H1 (cell line): ENCODE data around the gene MPND. TPM values are rescaled to one million over a fixed set of nuclear protein-coding genes. Genes with fewer than 3 reads are reported as not detected.

Source experiments
- CTCF ChIA-PET: fragments of 300-600 bp; sonication (Branson Sonifier 250); formaldehyde crosslinking; loops from one replicate; lab custom pipeline; 2021; ENCODE audit not compliant: partially characterized antibody; lab: Charles Lee
- POLR2A ChIA-PET: fragments of 300-600 bp; sonication (Branson Sonifier 250); formaldehyde crosslinking; loops from one replicate; lab custom pipeline; 2021; ENCODE audit warnings: inconsistent platforms; ENCODE audit not compliant: partially characterized antibody; lab: Charles Lee
- DNase-seq, 2 experiments: peaks; one replicate each; pipeline versions ENCODE4 v3.0.0 to v3.0.0-alpha.2; 2010 to 2022; ENCODE audit warnings: low spot score in 2 of 2, low read depth in 1 of 2, mixed read lengths in 1 of 2
- FAIRE-seq: peaks from 2 replicates; lab custom pipeline; 2011; peaks lifted over from hg19 to GRCh38; lab: Jason Lieb, UNC
- H2AFZ ChIP-seq: 2 replicates; pipeline ENCODE4 v1.8.1; 2012; ENCODE audit warnings: low read length, inconsistent platforms
- H2AK5ac ChIP-seq: 2 replicates; pipeline ENCODE4 v1.6.1; 2013; ENCODE audit warnings: low read depth, low read length
- H2BK120ac ChIP-seq: replicated peaks from 2 replicates; pipeline ENCODE3; 2013; ENCODE audit warnings: low read depth, low read length, inconsistent platforms
- H2BK12ac ChIP-seq: 2 replicates; pipeline ENCODE4 v1.6.1; 2013; ENCODE audit warnings: low read depth, low read length
- H2BK15ac ChIP-seq: 2 replicates; pipeline ENCODE4 v1.6.1; 2013; ENCODE audit warnings: low read length
- H2BK20ac ChIP-seq: 2 replicates; pipeline ENCODE4 v1.6.1; 2013; ENCODE audit warnings: low read length
- H2BK5ac ChIP-seq: 2 replicates; pipeline ENCODE4 v1.6.1; 2013; ENCODE audit warnings: low read depth, low read length
- H3K14ac ChIP-seq: 2 replicates; pipeline ENCODE4 v1.6.1; 2013; ENCODE audit warnings: inconsistent platforms; ENCODE audit not compliant: insufficient read length
- H3K18ac ChIP-seq: 2 replicates; pipeline ENCODE4 v1.6.1; 2013; ENCODE audit warnings: low read length; ENCODE audit errors: extremely low read depth
- H3K23ac ChIP-seq: 2 replicates; pipeline ENCODE4 v1.6.1; 2013; ENCODE audit warnings: inconsistent platforms; ENCODE audit not compliant: insufficient read length
- H3K23me2 ChIP-seq: 2 replicates; pipeline ENCODE4 v1.6.1; 2013; ENCODE audit warnings: low read depth, low read length
- H3K27ac ChIP-seq: 2 replicates; pipeline ENCODE4 v1.6.1; 2011; ENCODE audit warnings: low read depth, low read length, inconsistent platforms
- H3K27me3 ChIP-seq, 4 experiments: replicated peaks in 1 of 4; 1 replicate in 1 of 4; 2 replicates in 3 of 4; pipeline versions ENCODE4 v1.6.1 to v1.8.1; 2011 to 2013; ENCODE audit warnings: low read length in 3 of 4, mild to moderate bottlenecking in 3 of 4, inconsistent platforms in 2 of 4, mixed read lengths in 2 of 4, moderate library complexity in 1 of 4; ENCODE audit not compliant: control insufficient read depth in 3 of 4, insufficient read depth in 3 of 4; ENCODE audit errors: extremely low read depth in 1 of 4
- H3K36me3 ChIP-seq, 4 experiments: 2 replicates each; pipeline versions ENCODE4 v1.6.1 to v1.8.1; 2011 to 2013; ENCODE audit warnings: mild to moderate bottlenecking in 4 of 4, low read length in 3 of 4, moderate library complexity in 2 of 4, control low read depth in 1 of 4, inconsistent platforms in 1 of 4; ENCODE audit not compliant: insufficient read depth in 4 of 4, control insufficient read depth in 2 of 4
- H3K4ac ChIP-seq: replicated peaks from 2 replicates; pipeline ENCODE3; 2013; ENCODE audit warnings: low read length, low read depth, mixed read lengths, inconsistent platforms; ENCODE audit not compliant: insufficient read length
- H3K4me1 ChIP-seq, 4 experiments: replicated peaks in 1 of 4; 1 replicate in 1 of 4; 2 replicates in 3 of 4; pipeline versions ENCODE4 v1.6.1 to v1.8.1; 2011 to 2013; ENCODE audit warnings: low read length in 3 of 4, inconsistent platforms in 2 of 4, mixed read lengths in 1 of 4; ENCODE audit not compliant: insufficient read depth in 4 of 4, control insufficient read depth in 3 of 4
- H3K4me2 ChIP-seq, 2 experiments: 2 replicates each; pipeline versions ENCODE4 v1.6.1 to v1.8.1; 2011 to 2013; ENCODE audit warnings: low read depth in 2 of 2, low read length in 2 of 2, control low read depth in 1 of 2, inconsistent platforms in 1 of 2, mild to moderate bottlenecking in 1 of 2; ENCODE audit not compliant: insufficient read depth in 1 of 2
- H3K4me3 ChIP-seq, 4 experiments: fragments of 200-600, 300-600 bp in 1 of 4; sonication (generic), shearing (Covaris generic), sonication (Bioruptor Twin) in 1 of 4; 2 replicates each; pipeline versions ENCODE4 v1.5.1 to v1.8.1; 2011 to 2016; ENCODE audit warnings: low read length in 4 of 4, low read depth in 3 of 4, control low read depth in 2 of 4, inconsistent platforms in 2 of 4, mild to moderate bottlenecking in 2 of 4, mixed read lengths in 1 of 4, moderate library complexity in 1 of 4; ENCODE audit not compliant: insufficient read depth in 2 of 4; ENCODE audit errors: extremely low read depth in 1 of 4
- H3K56ac ChIP-seq: replicated peaks from 2 replicates; pipeline ENCODE3; 2013; ENCODE audit warnings: low read depth, mild to moderate bottlenecking, mixed read lengths, low read length, inconsistent platforms; ENCODE audit not compliant: insufficient read length
- H3K79me1 ChIP-seq: 2 replicates; pipeline ENCODE4 v1.6.1; 2013; ENCODE audit warnings: low read depth, low read length, control low read depth
- H3K79me2 ChIP-seq, 2 experiments: 2 replicates each; pipeline versions ENCODE4 v1.6.1 to v1.8.1; 2012 to 2013; ENCODE audit warnings: low read length in 2 of 2, mild to moderate bottlenecking in 2 of 2, inconsistent platforms in 1 of 2; ENCODE audit not compliant: insufficient read depth in 2 of 2, control insufficient read depth in 1 of 2
- H3K9ac ChIP-seq, 4 experiments: replicated peaks in 1 of 4; 1 replicate in 1 of 4; 2 replicates in 3 of 4; pipeline versions ENCODE4 v1.6.1 to v1.8.1; 2011 to 2013; ENCODE audit warnings: low read depth in 3 of 4, low read length in 3 of 4, control low read depth in 2 of 4, mild to moderate bottlenecking in 2 of 4, moderate library complexity in 2 of 4, inconsistent platforms in 1 of 4; ENCODE audit errors: extremely low read depth in 1 of 4
- H3K9me3 ChIP-seq, 2 experiments: 2 replicates each; pipeline versions ENCODE4 v1.6.1 to v1.8.1; 2012 to 2013; ENCODE audit warnings: mild to moderate bottlenecking in 2 of 2, moderate library complexity in 2 of 2, control low read depth in 1 of 2, inconsistent platforms in 1 of 2, low read depth in 1 of 2, low read length in 1 of 2, mixed read lengths in 1 of 2; ENCODE audit not compliant: insufficient read depth in 2 of 2
- H4K20me1 ChIP-seq, 2 experiments: replicated peaks in 1 of 2; 2 replicates each; pipeline versions ENCODE3 to v1.8.1; 2011 to 2013; ENCODE audit warnings: inconsistent platforms in 2 of 2, low read length in 2 of 2, mild to moderate bottlenecking in 1 of 2; ENCODE audit not compliant: insufficient read depth in 2 of 2, control insufficient read depth in 1 of 2
- H4K5ac ChIP-seq: 2 replicates; pipeline ENCODE4 v1.6.1; 2013; ENCODE audit warnings: low read length, low read depth, mixed read lengths, inconsistent platforms; ENCODE audit not compliant: insufficient read length
- H4K8ac ChIP-seq: 2 replicates; pipeline ENCODE4 v1.8.0; 2013; ENCODE audit warnings: mild to moderate bottlenecking, moderate library complexity, low read length, inconsistent platforms; ENCODE audit not compliant: insufficient read depth; ENCODE audit errors: extremely low read depth
- H4K91ac ChIP-seq: replicated peaks from 2 replicates; pipeline ENCODE3; 2013; ENCODE audit warnings: low read length, mixed read lengths, inconsistent platforms; ENCODE audit not compliant: insufficient read length
- CEBPB ChIP-seq: IDR thresholded peaks from 2 replicates; pipeline ENCODE4 v1.6.1; 2012; ENCODE audit warnings: low read depth, low read length
- EGR1 ChIP-seq: IDR thresholded peaks from 2 replicates; pipeline ENCODE4 v1.6.1; 2011; ENCODE audit warnings: low read depth, low read length, borderline replicate concordance
- EZH2 ChIP-seq: fragments of 200-600 bp; sonication (generic); IDR thresholded peaks from 2 replicates; pipeline ENCODE4 v1.7.1; 2012; ENCODE audit warnings: low read depth, mild to moderate bottlenecking, moderate library complexity, low read length, inconsistent platforms; ENCODE audit not compliant: severe bottlenecking
- FOSL1 ChIP-seq: IDR thresholded peaks from 2 replicates; pipeline ENCODE4 v1.6.1; 2011; ENCODE audit warnings: mild to moderate bottlenecking, low read depth, low read length, moderate library complexity; ENCODE audit not compliant: insufficient read depth
- GTF2F1 ChIP-seq: IDR thresholded peaks from 2 replicates; pipeline ENCODE4 v1.6.1; 2012; ENCODE audit warnings: low read depth, low read length, improper control_type of control experiment, borderline replicate concordance
- HDAC2 ChIP-seq, 2 experiments: fragments of 300-600 bp in 1 of 2; sonication (generic) in 1 of 2; IDR thresholded peaks; 2 replicates each; pipeline ENCODE4 v1.6.1; 2011 to 2012; ENCODE audit warnings: low read depth in 2 of 2, low read length in 2 of 2, mild to moderate bottlenecking in 2 of 2, moderate library complexity in 2 of 2, borderline replicate concordance in 1 of 2, inconsistent platforms in 1 of 2
- NANOG ChIP-seq: IDR thresholded peaks from 2 replicates; pipeline ENCODE4 v1.6.1; 2011; ENCODE audit warnings: low read length, low read depth, mild to moderate bottlenecking, inconsistent platforms; ENCODE audit not compliant: insufficient read depth, poor library complexity, severe bottlenecking
- POLR2AphosphoS5 ChIP-seq: IDR thresholded peaks from 2 replicates; pipeline ENCODE4 v1.6.1; 2011; ENCODE audit warnings: low read depth, low read length
- RNF2 ChIP-seq: fragments of 200-900, 300-1000 bp; sonication (generic); IDR thresholded peaks from 2 replicates; pipeline ENCODE4 v1.7.1; 2016; ENCODE audit warnings: borderline replicate concordance, low read depth, mild to moderate bottlenecking, antibody characterized with exemption, low read length; ENCODE audit not compliant: poor library complexity, severe bottlenecking; ENCODE audit errors: missing control alignments
- SIX5 ChIP-seq: IDR thresholded peaks from 2 replicates; pipeline ENCODE4 v1.6.1; 2011; ENCODE audit warnings: mild to moderate bottlenecking, low read depth, low read length
- SP2 ChIP-seq: IDR thresholded peaks from 2 replicates; pipeline ENCODE4 v1.6.1; 2012; ENCODE audit warnings: mild to moderate bottlenecking, low read length, inconsistent platforms
- SP4 ChIP-seq: IDR thresholded peaks from 2 replicates; pipeline ENCODE4 v1.6.1; 2012; ENCODE audit warnings: low read length, inconsistent platforms
- WGBS, 2 experiments: shearing (Covaris generic) in 1 of 2; methylation state at CpG; one replicate each; pipeline versions ENCODE4 v1.1.6 to v1.1.7; 2013 to 2015; ENCODE audit warnings: low lambda C conversion rate in 2 of 2, mixed read lengths in 2 of 2, inconsistent platforms in 1 of 2, low coverage in 1 of 2, missing lambda C conversion rate in 1 of 2; ENCODE audit not compliant: insufficient replicate concordance in 2 of 2, insufficient coverage in 1 of 2, insufficient read length in 1 of 2; ENCODE audit errors: extremely low coverage in 1 of 2, missing lambda C conversion rate in 1 of 2; 5-methylcytosine and 5-hydroxymethylcytosine counted together
- polyA plus RNA-seq, 7 experiments: library from polyadenylated mRNA; depleted of rRNA in 3 of 7; stranded (reverse) in 5 of 7; unstranded in 2 of 7; fragments of >200 nt in 5 of 7; fragments of 200-250 nt in 2 of 7; gene quantifications; 1 replicate in 5 of 7; 2 replicates in 1 of 7; 4 replicates in 1 of 7; pipeline versions ENCODE4 v1.2.1 to v1.2.3, GENCODE V29; 2011 to 2013; ENCODE audit warnings: missing spikeins in 2 of 7, mixed read lengths in 2 of 7
- total RNA-seq: library from RNA; stranded (reverse); fragmentation: NEBNext Ultra II Directional; extraction: Animal tissue kit (Norgen Biotek cat#: 25700); gene quantifications from 2 replicates; pipeline ENCODE4 v1.2.1, GENCODE V29; 2021
- TF ChIP-seq, protein P1 (sequence below): IDR thresholded peaks from 2 replicates; pipeline ENCODE4 v1.6.1; 2012; ENCODE audit warnings: inconsistent platforms

Gene MPND
- total and polyA plus RNA-seq, 2 of the 8 experiments (the other 6 are each of a cell fraction or from before 2014, with no cell fraction given), result 22.9 to 27.7 TPM

DNA sequence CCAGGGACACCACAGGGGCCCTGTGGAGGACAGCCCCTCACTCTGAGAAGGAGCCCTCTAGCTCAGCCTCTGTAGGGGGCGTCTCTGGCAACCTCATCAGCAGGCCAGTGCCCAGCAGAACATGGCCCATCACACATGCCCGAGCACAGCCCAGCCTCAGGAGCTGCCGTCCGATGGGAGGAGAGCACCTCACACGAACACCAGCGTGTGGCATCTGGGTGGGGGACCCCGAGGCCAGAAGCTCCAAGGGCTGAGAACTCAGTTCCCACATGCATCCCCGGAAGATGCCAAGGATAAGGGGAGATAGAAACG is 45.7 kb downstream of the MPND start:
- no peak overlapping the region for H3K27ac ChIP-seq
- peaks cover 0 to 77% of the 10 kb centered on the region in 2 experiments; a peak in 2 of 4 replicates for H3K79me2 ChIP-seq
- no peak overlapping the region for H4K8ac ChIP-seq
- 0 out of 2 replicates have a peak overlapping the region, but pooled peaks have one; percentile 80 for H2BK12ac ChIP-seq
- no peak overlapping the region for H2BK15ac ChIP-seq
- no peak overlapping the region for H4K5ac ChIP-seq
- H2AK5ac ChIP-seq, result peak overlapping the region; percentile 75; the same call in 1 of the 2 replicates
- no peak overlapping the region for H3K4me3 ChIP-seq
- no peak overlapping the region for H2BK5ac ChIP-seq
- no peak overlapping the region for H3K14ac ChIP-seq
- ChIA-PET CTCF (interaction anchor here (0.6 to 7.2 kb wide), 9 partner anchors 11 to 67 kb away, joined by 3 to 72 read pairs (median 5); partner anchors contain the start of genes CHAF1A and SH3GL1), POLR2A (interaction anchor here (0.6 to 5.0 kb wide), 12 partner anchors 12 to 45 kb away, joined by 3 to 38 read pairs (median 4); partner anchors contain the start of genes CHAF1A, MPND and SH3GL1)
- no peaks in the 10 kb centered on the region for H3K9me3 ChIP-seq
- H4K91ac ChIP-seq, result no peak overlapping the region
- H3K56ac ChIP-seq, result no peak overlapping the region
- peaks cover 42% of the 10 kb centered on the region for H3K79me1 ChIP-seq
- FAIRE-seq (no peak), DNase-seq (no peak)
- peaks cover 23 to 45% of the 10 kb centered on the region in 2 experiments for H4K20me1 ChIP-seq
- no peak overlapping the region for H3K23ac ChIP-seq
- no peaks in the 10 kb centered on the region; a peak in 1 of 8 replicates for H3K36me3 ChIP-seq
- H2BK120ac ChIP-seq, result no peak overlapping the region
- H3K4ac ChIP-seq, result no peak overlapping the region
- H3K18ac ChIP-seq, result no peak overlapping the region
- H2BK20ac ChIP-seq, result no peak overlapping the region
- H3K23me2 ChIP-seq, result no peaks in the 10 kb centered on the region; the same call in 1 of the 2 replicates
- H3K9ac ChIP-seq, result no peak overlapping the region
- no peaks in the 10 kb centered on the region for H3K27me3 ChIP-seq
- H3K4me1 ChIP-seq, result peaks cover 10 to 31% (median 25%) of the 10 kb centered on the region in 4 experiments
- no peak overlapping the region for H2AFZ ChIP-seq
- 90 to 100% methylated on average over 1 to 9 of the region's 9 CpGs for WGBS, 2 experiments
- H3K4me2 ChIP-seq, result no peak overlapping the region; a peak in 1 of 4 replicates
- TF ChIP-seq GTF2F1, result no peak
- TF ChIP-seq, protein P1, sequence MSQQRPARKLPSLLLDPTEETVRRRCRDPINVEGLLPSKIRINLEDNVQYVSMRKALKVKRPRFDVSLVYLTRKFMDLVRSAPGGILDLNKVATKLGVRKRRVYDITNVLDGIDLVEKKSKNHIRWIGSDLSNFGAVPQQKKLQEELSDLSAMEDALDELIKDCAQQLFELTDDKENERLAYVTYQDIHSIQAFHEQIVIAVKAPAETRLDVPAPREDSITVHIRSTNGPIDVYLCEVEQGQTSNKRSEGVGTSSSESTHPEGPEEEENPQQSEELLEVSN, result no peak
- no peak for TF ChIP-seq EZH2
- no peak for TF ChIP-seq RNF2
- TF ChIP-seq FOSL1, result no peak
- no peak for TF ChIP-seq HDAC2 (IDR thresholded peaks at IDR 0.05; ENCODE audit: borderline replicate concordance in 1 of 2, low read depth in 2 of 2, low read length in 2 of 2)
- TF ChIP-seq SIX5, result no peak
- no peak for TF ChIP-seq SP2
- no peak for TF ChIP-seq NANOG
- no peak for TF ChIP-seq POLR2AphosphoS5
- TF ChIP-seq CEBPB, result no peak
- TF ChIP-seq EGR1, result no peak
- TF ChIP-seq SP4, result no peak
